Mammary epithelial cell (primary cell): ENCODE data around the gene COL19A1.

Experiments used
- EZH2 ChIP-seq: IDR thresholded peaks from 2 replicates; pipeline ENCODE4 v1.6.1; 2012; ENCODE audit warnings: low read length, inconsistent platforms, borderline replicate concordance
- TF ChIP-seq, protein P1 (sequence below), 2 donors: IDR thresholded peaks in 1 of 2; conservative IDR thresholded peaks in 1 of 2; 2 replicates each; pipeline ENCODE4 v1.5.1; 2011 to 2012; ENCODE audit warnings: inconsistent platforms in 2 of 2, low read length in 2 of 2, mild to moderate bottlenecking in 2 of 2, control low read depth in 1 of 2, low read depth in 1 of 2; ENCODE audit not compliant: insufficient read depth in 1 of 2; ENCODE audit errors: extremely low read depth in 1 of 2

DNA sequence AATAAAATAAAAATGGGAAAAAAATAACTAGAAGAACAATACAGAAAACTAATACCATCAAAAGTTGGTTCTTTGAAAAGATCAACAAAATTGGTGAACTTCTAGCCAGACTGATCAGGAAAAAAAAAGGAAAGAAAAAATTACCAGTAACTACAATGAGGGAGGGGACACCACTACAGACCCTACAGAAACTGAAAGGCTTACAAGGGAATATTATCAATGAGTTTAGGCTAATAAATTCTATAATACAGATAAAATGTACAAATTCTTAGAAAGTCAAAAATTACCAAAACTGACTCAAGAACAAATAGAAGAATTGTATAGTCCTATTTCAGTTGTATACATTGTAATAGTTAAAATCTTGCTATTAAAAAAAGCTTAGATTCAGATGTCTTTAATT lies 141.8 kb downstream of the COL19A1 start:
- TF ChIP-seq, protein P1, sequence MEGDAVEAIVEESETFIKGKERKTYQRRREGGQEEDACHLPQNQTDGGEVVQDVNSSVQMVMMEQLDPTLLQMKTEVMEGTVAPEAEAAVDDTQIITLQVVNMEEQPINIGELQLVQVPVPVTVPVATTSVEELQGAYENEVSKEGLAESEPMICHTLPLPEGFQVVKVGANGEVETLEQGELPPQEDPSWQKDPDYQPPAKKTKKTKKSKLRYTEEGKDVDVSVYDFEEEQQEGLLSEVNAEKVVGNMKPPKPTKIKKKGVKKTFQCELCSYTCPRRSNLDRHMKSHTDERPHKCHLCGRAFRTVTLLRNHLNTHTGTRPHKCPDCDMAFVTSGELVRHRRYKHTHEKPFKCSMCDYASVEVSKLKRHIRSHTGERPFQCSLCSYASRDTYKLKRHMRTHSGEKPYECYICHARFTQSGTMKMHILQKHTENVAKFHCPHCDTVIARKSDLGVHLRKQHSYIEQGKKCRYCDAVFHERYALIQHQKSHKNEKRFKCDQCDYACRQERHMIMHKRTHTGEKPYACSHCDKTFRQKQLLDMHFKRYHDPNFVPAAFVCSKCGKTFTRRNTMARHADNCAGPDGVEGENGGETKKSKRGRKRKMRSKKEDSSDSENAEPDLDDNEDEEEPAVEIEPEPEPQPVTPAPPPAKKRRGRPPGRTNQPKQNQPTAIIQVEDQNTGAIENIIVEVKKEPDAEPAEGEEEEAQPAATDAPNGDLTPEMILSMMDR (conservative IDR thresholded peaks at IDR 0.05 in 1 of 2, IDR thresholded peaks at IDR 0.05 in 1 of 2; ENCODE audit: extremely low read depth in 1 of 2, insufficient read depth in 1 of 2, low read depth in 1 of 2, low read length in 2 of 2): no peak
- no peak for TF ChIP-seq EZH2
